HEK293 (cell line): ENCODE results near the gene PCDH12.

Experiments used
- CTCF ChIA-PET: fragments of 350-600 bp; formaldehyde crosslinking; extraction: SDS; loops from one replicate; lab custom pipeline; 2021; ENCODE audit warnings: antibody characterized with exemption; lab: Yijun Ruan, JAX
- POLR2A ChIA-PET: fragments of 300-600 bp; formaldehyde crosslinking; extraction: SDS; loops from one replicate; lab custom pipeline; 2020; ENCODE audit warnings: antibody characterized with exemption, inconsistent platforms; lab: Yijun Ruan, JAX
- H3K27ac ChIP-seq: fragments of 200-500 bp; sonication (Bioruptor generic); 2 replicates; pipeline ENCODE4 v1.5.1; 2014; ENCODE audit warnings: low read depth, low read length, control low read depth, inconsistent platforms; ENCODE audit errors: extremely low read depth
- H3K36me3 ChIP-seq, 2 experiments: fragments of 200-500 bp in 1 of 2; sonication (Bioruptor generic) in 1 of 2; 1 replicate in 1 of 2; 2 replicates in 1 of 2; pipeline ENCODE4 v1.5.1; 2014 to 2017; ENCODE audit warnings: inconsistent platforms in 2 of 2, low read length in 2 of 2; ENCODE audit not compliant: control insufficient read depth in 2 of 2, insufficient read depth in 1 of 2
- H3K4me1 ChIP-seq: fragments of 200-500 bp; sonication (Bioruptor generic); 2 replicates; pipeline ENCODE4 v1.5.1; 2014; ENCODE audit warnings: mild to moderate bottlenecking, low read length, inconsistent platforms; ENCODE audit not compliant: control insufficient read depth, insufficient read depth
- H3K4me3 ChIP-seq: 2 replicates; pipeline ENCODE4 v1.5.1; 2011; ENCODE audit warnings: low read depth, mild to moderate bottlenecking, control low read depth, low read length, moderate library complexity
- H3K9me3 ChIP-seq: fragments of 200-500 bp; sonication (Bioruptor generic); 2 replicates; pipeline ENCODE4 v1.5.1; 2014; ENCODE audit warnings: low read depth, low read length, inconsistent platforms; ENCODE audit not compliant: control insufficient read depth, insufficient read depth
- ATF2 ChIP-seq: fragments of 450-650 bp; formaldehyde crosslinking; IDR thresholded peaks from 2 replicates; pipeline ENCODE4 v1.5.1; 2016; ENCODE audit warnings: missing biosample characterization, missing genetic modification characterization, low read depth
- CTCF ChIP-seq: fragments of 450-650 bp; formaldehyde crosslinking; IDR thresholded peaks from 2 replicates; pipeline ENCODE4 v1.5.1; 2016; ENCODE audit warnings: missing biosample characterization, missing genetic modification characterization
- ELK4 ChIP-seq: IDR thresholded peaks from 2 replicates; pipeline ENCODE4 v1.6.1; 2011; ENCODE audit warnings: mild to moderate bottlenecking, low read depth, low read length, borderline replicate concordance
- GLIS2 ChIP-seq: fragments of 450-650 bp; formaldehyde crosslinking; IDR thresholded peaks from 2 replicates; pipeline ENCODE4 v1.5.1; 2016; ENCODE audit warnings: missing biosample characterization, missing genetic modification characterization
- IKZF3 ChIP-seq: fragments of 450-650 bp; IDR thresholded peaks from 2 replicates; pipeline ENCODE4 v1.5.0; 2018; ENCODE audit warnings: missing biosample characterization, mild to moderate bottlenecking, missing genetic modification characterization, moderate library complexity
- KLF1 ChIP-seq: fragments of 450-650 bp; formaldehyde crosslinking; IDR thresholded peaks from 2 replicates; pipeline ENCODE4 v1.5.1; 2016; ENCODE audit warnings: missing biosample characterization, missing genetic modification characterization
- SP3 ChIP-seq: fragments of 450-650 bp; formaldehyde crosslinking; IDR thresholded peaks from 2 replicates; pipeline ENCODE4 v1.5.1; 2016; ENCODE audit warnings: missing biosample characterization, missing genetic modification characterization
- TRIM28 ChIP-seq: IDR thresholded peaks from 2 replicates; pipeline ENCODE4 v1.6.1; 2011; ENCODE audit warnings: low read length, control low read depth, borderline replicate concordance
- ZBTB1 ChIP-seq: fragments of 450-650 bp; formaldehyde crosslinking; IDR thresholded peaks from 2 replicates; pipeline ENCODE4 v1.5.1; 2016; ENCODE audit warnings: missing biosample characterization, missing genetic modification characterization
- ZBTB17 ChIP-seq: fragments of 450-650 bp; formaldehyde crosslinking; IDR thresholded peaks from 2 replicates; pipeline ENCODE4 v1.5.1; 2016; ENCODE audit warnings: missing biosample characterization, missing genetic modification characterization
- ZBTB21 ChIP-seq: fragments of 450-650 bp; formaldehyde crosslinking; IDR thresholded peaks from 2 replicates; pipeline ENCODE4 v1.5.1; 2017; ENCODE audit warnings: missing biosample characterization, missing genetic modification characterization
- ZFP69B ChIP-seq: fragments of 450-650 bp; formaldehyde crosslinking; IDR thresholded peaks from 2 replicates; pipeline ENCODE4 v1.5.1; 2016; ENCODE audit warnings: missing biosample characterization, missing genetic modification characterization
- ZIC2 ChIP-seq: fragments of 450-650 bp; formaldehyde crosslinking; IDR thresholded peaks from 2 replicates; pipeline ENCODE4 v1.5.1; 2016; ENCODE audit warnings: missing biosample characterization, missing genetic modification characterization
- ZNF121 ChIP-seq: fragments of 450-650 bp; formaldehyde crosslinking; IDR thresholded peaks from 2 replicates; pipeline ENCODE4 v1.5.1; 2016; ENCODE audit warnings: missing biosample characterization, missing genetic modification characterization
- ZNF157 ChIP-seq: fragments of 450-650 bp; formaldehyde crosslinking; IDR thresholded peaks from 2 replicates; pipeline ENCODE4 v1.5.1; 2016; ENCODE audit warnings: missing biosample characterization, missing genetic modification characterization
- ZNF23 ChIP-seq: fragments of 450-650 bp; formaldehyde crosslinking; IDR thresholded peaks from 2 replicates; pipeline ENCODE4 v1.5.1; 2016; ENCODE audit warnings: missing biosample characterization, missing genetic modification characterization, borderline replicate concordance
- ZNF26 ChIP-seq: fragments of 450-650 bp; formaldehyde crosslinking; IDR thresholded peaks from 2 replicates; pipeline ENCODE4 v1.5.1; 2016; ENCODE audit warnings: missing biosample characterization, missing genetic modification characterization
- ZNF266 ChIP-seq: fragments of 450-650 bp; formaldehyde crosslinking; IDR thresholded peaks from 2 replicates; pipeline ENCODE4 v1.5.1; 2016; ENCODE audit warnings: missing biosample characterization, missing genetic modification characterization, low read depth
- ZNF292 ChIP-seq: fragments of 450-650 bp; formaldehyde crosslinking; IDR thresholded peaks from 2 replicates; pipeline ENCODE4 v1.5.1; 2016; ENCODE audit warnings: low read depth, missing biosample characterization, missing genetic modification characterization, borderline replicate concordance
- ZNF510 ChIP-seq: fragments of 450-650 bp; formaldehyde crosslinking; IDR thresholded peaks from 2 replicates; pipeline ENCODE4 v1.5.1; 2018; ENCODE audit warnings: mild to moderate bottlenecking, missing genetic modification characterization, missing biosample characterization; ENCODE audit not compliant: insufficient replicate concordance
- ZNF544 ChIP-seq: fragments of 450-650 bp; formaldehyde crosslinking; IDR thresholded peaks from 2 replicates; pipeline ENCODE4 v1.5.0; 2017; ENCODE audit warnings: missing biosample characterization, missing genetic modification characterization
- ZNF580 ChIP-seq: fragments of 450-650 bp; formaldehyde crosslinking; IDR thresholded peaks from 2 replicates; pipeline ENCODE4 v1.5.1; 2016; ENCODE audit warnings: missing biosample characterization, missing genetic modification characterization
- ZNF610 ChIP-seq: fragments of 450-650 bp; formaldehyde crosslinking; IDR thresholded peaks from 2 replicates; pipeline ENCODE4 v1.5.1; 2016; ENCODE audit warnings: missing biosample characterization, missing genetic modification characterization, borderline replicate concordance
- ZNF626 ChIP-seq: fragments of 450-650 bp; sonication (Bioruptor Pico); formaldehyde crosslinking; IDR thresholded peaks from 2 replicates; pipeline ENCODE4 v1.5.1; 2018; ENCODE audit warnings: missing biosample characterization, missing genetic modification characterization, inconsistent platforms
- ZNF701 ChIP-seq: fragments of 450-650 bp; formaldehyde crosslinking; IDR thresholded peaks from 2 replicates; pipeline ENCODE4 v1.5.1; 2016; ENCODE audit warnings: missing biosample characterization, missing genetic modification characterization
- ZSCAN18 ChIP-seq: fragments of 450-650 bp; formaldehyde crosslinking; IDR thresholded peaks from 2 replicates; pipeline ENCODE4 v1.5.1; 2016; ENCODE audit warnings: missing biosample characterization, missing genetic modification characterization

The PCDH12 gene

GRCh38 chr5:141919218-141920119 lies 38.5 kb downstream of the PCDH12 start:
- Histone ChIP-seq H3K4me3 (no peak overlapping the region), H3K9me3 (no peaks in the 10 kb centered on the region), H3K36me3 (peaks cover 0 to 3% of the 10 kb centered on the region in 2 experiments; a peak in 1 of 3 replicates), H3K4me1 (no peaks in the 10 kb centered on the region), H3K27ac (no peak overlapping the region)
- no peak for TF ChIP-seq TRIM28
- no peak for TF ChIP-seq ZIC2 (tag by site-specific recombination)
- no peak for TF ChIP-seq ELK4
- no peak for TF ChIP-seq ZNF23
- no peak for TF ChIP-seq ZBTB1
- no peak for TF ChIP-seq ZNF157 (tag by site-specific recombination)
- no peak for TF ChIP-seq ZNF292 (tag by site-specific recombination)
- no peak for TF ChIP-seq IKZF3 (tag by site-specific recombination)
- no peak for TF ChIP-seq ZBTB17 (tag by site-specific recombination)
- TF ChIP-seq ZFP69B (tag by site-specific recombination) = no peak
- TF ChIP-seq ZSCAN18 (tag by site-specific recombination) = no peak
- ChIA-PET POLR2A (interaction anchor here (0.5 kb wide), 1 partner anchor 60 kb away, joined by 3 read pairs; no protein-coding TSS in a partner anchor), CTCF (no interaction called here)

GRCh38 chr5:141917760-141918159 lies 40.2 kb downstream of the PCDH12 start:
- no peak overlapping the region for H3K4me3 ChIP-seq
- CTCF ChIA-PET = interaction anchor here (0.5 to 1.7 kb wide), 6 partner anchors 38 to 157 kb away, joined by 3 to 5 read pairs (median 4); partner anchors contain the start of gene PCDH1
- H3K4me1 ChIP-seq = no peaks in the 10 kb centered on the region
- no peak overlapping the region for H3K27ac ChIP-seq
- no peak for TF ChIP-seq ZNF580
- no peak for TF ChIP-seq ZNF544 (tag by site-specific recombination)
- TF ChIP-seq CTCF = no peak
- TF ChIP-seq SP3 (tag by site-specific recombination) = no peak
- no peak for TF ChIP-seq KLF1 (tag by site-specific recombination)
- TF ChIP-seq ZNF610 (tag by site-specific recombination) = no peak
- TF ChIP-seq ZNF626 (tag by site-specific recombination) = no peak
- no peak for TF ChIP-seq ATF2 (tag by site-specific recombination)
- TF ChIP-seq ZNF23 = no peak
- no peak for TF ChIP-seq ZNF510 (tag by site-specific recombination)
- no peak for TF ChIP-seq ZBTB21
- TF ChIP-seq GLIS2 (tag by site-specific recombination) = no peak
- no peak for TF ChIP-seq ZNF701
- TF ChIP-seq ZNF26 (tag by site-specific recombination) = no peak
- TF ChIP-seq ZNF121 (tag by site-specific recombination) = no peak
- no peak for TF ChIP-seq ZNF266 (tag by site-specific recombination)
- TF ChIP-seq, all 188 proteins: peak for 0
- POLR2A ChIA-PET = no interaction called here
- H3K36me3 ChIP-seq = peaks cover 0 to 3% of the 10 kb centered on the region in 2 experiments; a peak in 1 of 3 replicates
- no peaks in the 10 kb centered on the region for H3K9me3 ChIP-seq
